ENCODE results near the gene KLF16.
A peak's percentile ranks its signal among the peaks of the same experiment; 100 is the strongest.

The KLF16 gene

DNA sequence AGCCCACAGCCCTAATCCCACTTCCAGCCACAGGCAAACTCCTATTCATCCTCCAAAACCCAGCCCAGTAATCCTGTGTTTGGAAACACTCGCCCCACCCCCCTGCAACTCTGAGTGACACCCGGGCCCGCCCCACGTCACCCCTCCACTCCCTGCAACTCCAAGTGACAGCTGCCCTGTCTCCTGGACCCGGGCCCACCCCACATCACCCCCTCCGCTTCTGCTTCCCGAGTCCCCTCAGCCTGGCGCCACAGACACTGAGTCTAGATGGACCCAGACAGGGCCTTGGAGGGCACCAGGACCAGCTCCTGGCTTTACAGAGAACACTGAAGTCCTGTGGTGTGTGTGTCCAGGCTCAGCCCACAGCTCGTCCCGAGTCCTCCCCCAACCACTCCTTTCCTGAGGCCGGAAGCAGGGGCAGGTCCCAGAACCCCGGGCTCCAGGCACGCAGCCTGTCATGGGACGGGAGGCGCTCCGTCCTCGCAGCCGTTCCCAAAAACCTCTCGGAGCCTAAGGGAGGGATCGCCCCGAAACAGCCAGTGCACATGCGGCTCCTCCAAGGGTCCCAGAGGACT lies 22.8 kb downstream of the KLF16 start:
- no peak for DNase-seq

- peak in 1 of 3 donors; percentile 23 for DNase-seq
Observed at GRCh38 chr19:1839658-1840540, 23.5 kb downstream of the KLF16 start.

- DNase-seq = peak; percentile 49 to 74 (median 66)
Observed at GRCh38 chr19:1837625-1838105, 25.7 kb downstream of the KLF16 start.

GRCh38 chr19:1837222-1837565 lies 26.2 kb downstream of the KLF16 start:
- no peak for DNase-seq

DNA sequence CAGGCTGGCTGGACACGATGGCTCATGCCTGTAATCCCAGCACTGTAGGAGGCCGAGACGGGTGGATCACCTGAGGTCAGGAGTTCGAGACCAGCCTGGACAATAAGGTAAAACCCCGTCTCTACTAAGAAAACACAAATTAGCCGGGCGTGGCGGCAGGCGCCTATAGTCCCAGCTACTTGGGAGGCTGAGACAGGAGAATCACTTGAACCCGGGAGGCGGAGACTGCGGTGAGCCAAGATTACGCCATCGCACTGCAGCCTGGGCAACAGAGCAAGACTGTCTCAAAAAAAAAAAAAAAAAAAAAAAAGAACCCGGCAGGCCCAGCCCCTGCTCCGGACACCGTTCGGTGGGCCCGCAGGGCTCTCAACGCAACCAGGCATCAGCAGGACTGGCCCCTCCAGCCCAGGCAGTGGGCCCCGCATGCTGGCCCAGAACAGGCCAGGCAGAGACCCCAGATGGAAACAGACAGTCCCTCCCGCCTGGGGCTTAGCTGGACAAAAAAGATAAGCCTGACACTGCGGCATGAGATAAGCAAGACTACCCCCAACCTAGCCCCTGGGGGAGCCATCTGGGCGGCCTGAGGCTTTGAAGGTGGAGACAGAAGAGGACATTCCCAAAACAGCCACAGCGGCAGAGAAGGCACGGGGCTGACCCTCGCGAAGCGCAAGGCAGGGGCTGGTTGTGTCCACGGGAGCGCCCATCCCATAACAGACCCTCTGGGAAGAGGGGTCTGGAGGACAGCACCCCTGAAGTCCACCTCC lies 26.7 kb downstream of the KLF16 start:
- DNase-seq = no peak

DNA sequence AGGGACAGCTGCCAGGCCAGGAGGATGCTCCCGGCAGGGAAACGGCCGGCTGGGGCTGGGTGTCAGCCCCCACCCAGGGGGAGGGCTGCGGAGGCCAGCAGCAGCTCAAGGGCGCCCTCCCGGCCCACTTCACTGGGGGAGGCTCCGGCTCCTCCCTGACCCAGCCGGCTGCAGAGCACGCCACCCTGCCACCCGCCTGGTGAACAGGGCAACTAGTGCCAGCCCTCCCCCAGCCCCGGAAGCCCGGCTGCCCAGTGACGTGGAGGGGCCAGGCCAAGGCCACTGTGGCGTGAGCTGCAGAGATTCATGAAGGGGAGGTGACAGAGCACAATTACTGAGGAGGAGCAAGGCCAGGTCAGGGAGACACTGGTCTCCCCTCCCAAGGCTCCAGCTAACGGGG lies 29.8 kb downstream of the KLF16 start:
- DNase-seq = no peak

GRCh38 chr19:1832046-1832663 lies 31.2 kb downstream of the KLF16 start:
- DNase-seq = no peak

DNA sequence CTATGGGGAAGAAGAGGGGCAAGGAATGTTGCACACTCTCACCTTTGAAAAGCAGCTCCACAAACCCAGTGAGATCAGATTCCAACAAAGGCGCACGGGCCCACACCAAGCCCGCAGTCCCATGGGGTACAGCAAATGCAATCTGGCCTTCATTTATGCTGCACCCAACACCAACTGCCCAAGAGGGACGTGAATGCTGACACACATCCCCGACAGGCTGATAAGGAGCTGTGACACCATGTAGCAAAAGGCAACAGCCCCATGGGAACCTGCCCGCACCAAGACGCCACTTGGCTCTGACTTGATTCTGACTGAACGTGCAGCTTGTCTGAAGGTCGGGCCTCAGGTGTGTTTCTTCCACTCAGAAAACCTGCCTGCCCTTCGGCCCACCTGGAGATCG lies 32.4 kb downstream of the KLF16 start:
- DNase-seq = no peak

DNA sequence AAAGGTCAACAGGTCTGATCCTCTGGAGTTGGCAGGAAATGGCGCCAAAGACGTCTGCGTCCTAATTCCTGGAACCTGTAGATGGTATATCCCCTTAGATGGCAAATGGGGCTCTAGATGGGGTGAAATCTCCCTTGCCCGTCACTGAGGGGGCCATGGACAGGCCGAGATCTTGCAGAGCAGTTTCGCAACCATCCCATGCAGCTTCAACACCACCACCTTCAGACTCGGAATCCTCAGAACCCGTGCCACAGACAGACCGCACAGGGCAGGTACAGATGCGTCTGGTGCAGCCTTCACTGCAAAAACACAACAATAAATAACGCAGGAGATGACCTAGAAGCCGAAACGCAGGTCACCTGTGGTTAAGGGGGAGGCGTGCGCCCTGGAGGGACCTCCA lies 32.8 kb downstream of the KLF16 start:
- DNase-seq = no peak

GRCh38 chr19:1829958-1830357 lies 33.4 kb downstream of the KLF16 start:
- DNase-seq = no peak

DNA sequence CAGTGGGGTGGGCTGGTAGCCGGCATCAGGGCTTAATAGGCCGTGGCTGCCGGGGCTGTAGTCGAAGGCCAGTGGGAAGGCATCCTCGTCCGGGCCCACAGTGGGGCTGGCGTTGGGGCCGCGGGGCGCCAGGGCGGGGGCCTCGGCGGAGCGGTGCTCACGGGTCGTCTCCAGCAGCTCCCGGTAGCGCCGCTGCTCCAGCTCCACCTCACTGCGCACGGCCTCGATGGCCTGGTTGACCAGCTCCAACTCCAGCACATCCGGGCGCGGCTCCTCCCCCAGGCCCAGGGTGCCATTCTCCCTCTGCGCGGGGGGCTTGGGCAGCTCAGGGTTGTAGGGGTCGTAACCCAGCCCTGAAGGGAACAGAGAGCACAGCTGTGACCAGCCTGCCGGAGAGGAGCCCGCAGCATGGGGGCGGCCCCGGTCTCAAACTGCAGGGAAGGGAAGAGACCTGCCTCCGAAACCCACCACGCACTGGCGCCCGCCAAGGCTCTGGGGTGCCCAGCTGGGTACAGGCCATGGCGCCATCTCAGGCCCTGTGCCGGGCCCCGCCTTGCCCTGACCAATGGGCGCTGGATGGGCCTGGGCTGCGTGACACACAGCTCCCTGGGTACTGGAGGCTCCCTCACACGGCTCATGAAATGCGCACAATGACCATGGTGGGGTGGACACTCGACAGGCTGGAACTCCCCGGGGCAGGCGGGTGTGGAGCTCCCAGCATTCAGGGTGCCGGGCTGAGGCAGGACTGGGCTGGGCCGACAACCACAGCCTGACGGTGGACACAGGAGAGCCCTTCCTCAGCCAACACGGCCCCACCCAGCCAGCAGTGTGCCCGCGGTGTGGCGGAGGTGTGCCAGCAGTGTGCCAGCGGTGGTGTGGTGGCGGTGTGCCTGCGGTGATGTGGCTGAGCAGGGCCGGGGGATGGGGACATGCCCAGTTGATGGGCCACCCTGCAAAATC lies 34.8 kb downstream of the KLF16 start:
- no peak for DNase-seq

DNA sequence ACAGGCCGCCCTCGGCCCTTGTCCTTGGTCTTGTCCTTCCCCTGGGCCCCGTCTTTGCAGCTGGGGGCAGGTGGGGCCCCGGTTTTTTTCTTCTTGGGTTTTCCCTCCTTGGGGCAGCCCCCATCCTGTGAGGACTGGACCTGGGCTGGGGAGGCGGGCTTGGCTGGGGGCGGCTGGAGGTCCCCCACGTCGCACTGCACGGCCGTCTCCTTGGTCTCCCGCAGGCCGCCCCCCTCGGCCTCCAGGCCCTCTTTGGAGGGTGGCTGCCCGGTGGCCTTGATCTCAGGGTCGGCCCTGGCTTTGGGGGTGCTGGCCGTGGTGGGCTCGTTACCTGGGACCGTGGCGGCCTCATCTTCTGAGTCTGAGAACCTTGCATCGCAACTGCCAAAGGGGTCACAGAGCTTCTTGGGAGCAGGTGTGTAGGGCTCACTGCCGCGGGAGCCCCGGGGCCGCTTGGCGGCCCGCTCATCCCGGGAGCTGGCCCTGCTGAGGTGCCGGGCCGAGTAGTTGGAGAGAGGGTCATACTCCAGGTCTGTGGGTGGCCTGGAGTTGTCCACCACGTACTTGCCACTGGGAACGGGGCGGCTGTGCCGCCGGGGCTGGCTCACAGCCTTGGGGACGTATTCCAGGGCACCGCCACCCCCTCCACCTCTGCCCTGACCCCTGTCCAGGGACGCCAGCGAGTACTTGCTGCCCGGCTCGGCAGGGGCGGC lies 35.7 kb downstream of the KLF16 start:
- DNase-seq = no peak

GRCh38 chr19:1826557-1827521 lies 36.5 kb downstream of the KLF16 start:
- DNase-seq = no peak

GRCh38 chr19:1825909-1826556 lies 37.3 kb downstream of the KLF16 start:
- peak; percentile 73 to 88 (median 78) for DNase-seq

GRCh38 chr19:1824252-1824622 lies 39.1 kb downstream of the KLF16 start:
- no peak for DNase-seq

DNA sequence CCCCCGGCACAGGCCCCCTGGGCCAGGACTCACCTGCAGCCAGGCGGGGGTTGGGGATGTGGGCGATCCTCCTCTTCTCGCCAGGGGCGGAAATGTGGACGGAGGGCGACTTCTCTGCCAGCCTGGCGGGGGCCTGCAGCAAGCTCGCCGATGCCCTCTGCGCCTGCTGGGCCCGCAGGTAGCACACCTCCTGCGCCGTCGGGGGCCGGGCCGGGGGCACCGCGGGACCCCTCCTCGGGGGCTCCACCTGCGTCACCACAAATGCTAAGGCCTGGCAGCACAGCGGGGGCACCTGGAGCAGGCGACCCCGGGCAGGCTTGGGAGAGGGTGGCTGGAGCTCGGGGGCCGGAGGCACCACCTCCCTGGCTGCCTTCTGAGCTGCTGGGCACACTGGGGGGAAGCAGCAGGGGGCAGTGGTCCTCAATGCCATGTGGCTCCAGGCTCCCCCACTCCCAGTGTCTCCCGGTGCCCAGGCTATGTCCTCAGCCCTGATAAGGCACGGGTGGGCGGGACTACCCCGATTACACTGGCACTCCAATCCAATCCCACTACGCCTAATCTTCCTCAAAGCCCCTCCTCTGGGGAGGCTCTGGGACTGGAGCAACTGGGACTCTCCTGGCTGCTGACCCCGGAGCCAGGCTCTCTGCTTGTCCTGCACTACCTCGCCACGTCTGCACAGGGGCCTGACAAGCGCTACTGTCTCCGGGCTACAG lies 39.7 kb downstream of the KLF16 start:
- no peak for DNase-seq

DNA sequence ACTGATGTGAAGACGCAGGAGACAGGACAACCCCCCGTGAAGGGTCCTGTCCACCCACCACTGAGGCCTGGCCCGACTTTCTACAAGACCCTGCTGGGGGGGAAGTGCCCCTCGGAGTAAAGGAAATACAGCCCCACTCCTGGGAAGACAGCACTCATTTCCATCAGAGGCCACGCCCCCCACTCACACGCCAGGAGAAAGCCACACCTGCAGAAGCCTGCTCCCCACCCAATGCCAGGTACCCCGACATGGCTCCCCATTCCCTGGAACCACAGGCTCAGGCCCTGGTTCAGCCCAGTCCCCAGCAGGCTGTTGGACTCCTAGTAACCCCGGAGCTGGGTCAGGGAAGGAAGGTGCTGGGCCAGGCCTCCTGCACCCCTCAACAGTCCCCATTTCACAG lies 40.4 kb downstream of the KLF16 start:
- no peak for DNase-seq

DNA sequence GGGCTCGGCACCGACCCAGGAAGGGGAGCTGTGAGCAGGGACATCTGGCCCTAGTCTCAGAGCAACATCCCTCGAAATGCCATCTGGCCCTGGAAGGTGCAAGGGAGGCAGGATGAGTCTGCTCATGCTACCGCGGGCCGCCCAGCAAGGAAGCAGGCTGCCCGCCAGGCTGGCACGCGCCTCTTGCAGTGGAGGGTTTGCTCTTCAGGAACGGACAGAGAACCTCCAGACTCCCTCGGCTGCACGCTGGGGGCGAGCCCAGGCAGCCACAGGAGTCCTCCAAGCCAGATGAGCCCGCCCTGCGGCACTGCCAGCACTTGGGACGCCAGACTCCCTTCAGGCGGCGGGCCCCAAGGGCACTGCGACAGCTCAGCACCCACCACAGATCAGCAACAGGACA lies 41.2 kb downstream of the KLF16 start:
- no peak for DNase-seq
